Smooth muscle cell (in vitro differentiated cells): ENCODE results near the gene HDAC8. TPM values are rescaled to one million over a fixed set of nuclear protein-coding genes. Genes with fewer than 3 reads are reported as not detected.

ENCODE experiments used
- DNase-seq: peaks from one replicate; lab custom pipeline; 2025; ENCODE audit not compliant: unreplicated experiment; lab: John Stamatoyannopoulos, UW
- H2AFZ ChIP-seq: fragments of 200-600 bp; sonication (generic); 2 replicates; pipeline ENCODE4 v1.6.0; 2016; ENCODE audit warnings: antibody characterized with exemption, low read depth, mild to moderate bottlenecking
- H3F3A ChIP-seq: fragments of 200-600 bp; sonication (generic); 2 replicates; pipeline ENCODE4 v1.6.0; 2017; ENCODE audit warnings: antibody characterized with exemption, low read depth
- H3K27ac ChIP-seq: fragments of 200-600 bp; sonication (generic); 2 replicates; pipeline ENCODE4 v1.5.1; 2016; ENCODE audit warnings: low read depth, mild to moderate bottlenecking
- H3K27me3 ChIP-seq: fragments of 200-600 bp; sonication (generic); 2 replicates; pipeline ENCODE4 v1.6.1; 2016; ENCODE audit warnings: low read depth, mild to moderate bottlenecking
- H3K36me3 ChIP-seq: fragments of 200-600 bp; sonication (generic); 2 replicates; pipeline ENCODE4 v1.5.1; 2016; ENCODE audit warnings: low read depth
- H3K4me1 ChIP-seq: fragments of 200-600 bp; sonication (generic); 2 replicates; pipeline ENCODE4 v1.5.1; 2016; ENCODE audit warnings: low read depth
- H3K4me2 ChIP-seq: fragments of 200-600 bp; sonication (generic); 2 replicates; pipeline ENCODE4 v1.6.0; 2016; ENCODE audit warnings: mild to moderate bottlenecking
- H3K4me3 ChIP-seq: fragments of 200-600 bp; sonication (generic); 2 replicates; pipeline ENCODE4 v1.5.1; 2016; ENCODE audit warnings: mild to moderate bottlenecking
- H3K79me2 ChIP-seq: fragments of 200-600 bp; sonication (generic); 2 replicates; pipeline ENCODE4 v1.6.0; 2016; ENCODE audit warnings: low read depth, mild to moderate bottlenecking
- H3K9ac ChIP-seq: fragments of 200-600 bp; sonication (generic); 2 replicates; pipeline ENCODE4 v1.6.0; 2016; ENCODE audit warnings: low read depth
- H3K9me3 ChIP-seq: fragments of 200-600 bp; sonication (generic); replicated peaks from 2 replicates; pipeline ENCODE4 v1.5.1; 2016; ENCODE audit warnings: low read depth
- H4K20me1 ChIP-seq: fragments of 200-600 bp; sonication (generic); 2 replicates; pipeline ENCODE4 v1.6.0; 2016; ENCODE audit warnings: low read depth
- WGBS: methylation state at CpG from one replicate; pipeline ENCODE4 v1.1.7; 2016; ENCODE audit warnings: low lambda C conversion rate; 5-methylcytosine and 5-hydroxymethylcytosine counted together
- polyA plus RNA-seq: library from polyadenylated mRNA; unstranded; fragments of >200 nt; fragmentation: Nextera tagmentation; extraction: Ambion mirVana; gene quantifications from 2 replicates; pipeline ENCODE4 v1.2.1, GENCODE V29; 2016
- total RNA-seq: library from RNA; depleted of rRNA; stranded (reverse); fragments of >200 nt; gene quantifications from 2 replicates; pipeline ENCODE4 v1.2.3, GENCODE V29; 2014
- TF ChIP-seq, protein P1 (sequence below): fragments of 200-600 bp; sonication (generic); IDR thresholded peaks from 2 replicates; pipeline ENCODE4 v1.5.1; 2017; ENCODE audit warnings: borderline replicate concordance, mild to moderate bottlenecking, antibody characterized with exemption; ENCODE audit not compliant: insufficient read depth, poor library complexity, severe bottlenecking

The HDAC8 gene
- total and polyA plus RNA-seq, 2 experiments from 2014 or later = 23.1 to 40.7 TPM

GRCh38 chrX:72312311-72312940, 260.2 kb downstream of the HDAC8 start:
- Histone ChIP-seq H3K9ac (no peak overlapping the region), H3K4me3 (no peak overlapping the region), H3F3A (no peaks in the 10 kb centered on the region), H3K4me2 (no peak overlapping the region), H3K27ac (no peak overlapping the region), H3K4me1 (no peaks in the 10 kb centered on the region), H4K20me1 (no peaks in the 10 kb centered on the region), H3K79me2 (no peaks in the 10 kb centered on the region), H2AFZ (no peak overlapping the region), H3K9me3 (no peaks in the 10 kb centered on the region), H3K36me3 (no peaks in the 10 kb centered on the region), H3K27me3 (peaks cover 14% of the 10 kb centered on the region)
- TF ChIP-seq, protein P1, sequence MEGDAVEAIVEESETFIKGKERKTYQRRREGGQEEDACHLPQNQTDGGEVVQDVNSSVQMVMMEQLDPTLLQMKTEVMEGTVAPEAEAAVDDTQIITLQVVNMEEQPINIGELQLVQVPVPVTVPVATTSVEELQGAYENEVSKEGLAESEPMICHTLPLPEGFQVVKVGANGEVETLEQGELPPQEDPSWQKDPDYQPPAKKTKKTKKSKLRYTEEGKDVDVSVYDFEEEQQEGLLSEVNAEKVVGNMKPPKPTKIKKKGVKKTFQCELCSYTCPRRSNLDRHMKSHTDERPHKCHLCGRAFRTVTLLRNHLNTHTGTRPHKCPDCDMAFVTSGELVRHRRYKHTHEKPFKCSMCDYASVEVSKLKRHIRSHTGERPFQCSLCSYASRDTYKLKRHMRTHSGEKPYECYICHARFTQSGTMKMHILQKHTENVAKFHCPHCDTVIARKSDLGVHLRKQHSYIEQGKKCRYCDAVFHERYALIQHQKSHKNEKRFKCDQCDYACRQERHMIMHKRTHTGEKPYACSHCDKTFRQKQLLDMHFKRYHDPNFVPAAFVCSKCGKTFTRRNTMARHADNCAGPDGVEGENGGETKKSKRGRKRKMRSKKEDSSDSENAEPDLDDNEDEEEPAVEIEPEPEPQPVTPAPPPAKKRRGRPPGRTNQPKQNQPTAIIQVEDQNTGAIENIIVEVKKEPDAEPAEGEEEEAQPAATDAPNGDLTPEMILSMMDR = no peak
- WGBS = 77% methylated on average over 12 of the region's 14 CpGs
- DNase-seq = no peak

GRCh38 chrX:72309297-72310071, 263.2 kb downstream of the HDAC8 start:
- H3K4me2 ChIP-seq = peak overlapping the region; percentile 82
- no peaks in the 10 kb centered on the region for H3K79me2 ChIP-seq
- peak overlapping the region; percentile 37 for H3K4me3 ChIP-seq
- H3K4me1 ChIP-seq = no peaks in the 10 kb centered on the region
- TF ChIP-seq, protein P1 = no peak
- H3K27ac ChIP-seq = no peak overlapping the region
- no peak for DNase-seq
- no peaks in the 10 kb centered on the region for H3K36me3 ChIP-seq
- no peaks in the 10 kb centered on the region for H3F3A ChIP-seq
- H3K9me3 ChIP-seq = no peaks in the 10 kb centered on the region
- no peak overlapping the region for H2AFZ ChIP-seq
- peaks cover 30% of the 10 kb centered on the region for H3K27me3 ChIP-seq
- WGBS = 56% methylated on average over 15 of the region's 15 CpGs
- no peaks in the 10 kb centered on the region for H4K20me1 ChIP-seq
- H3K9ac ChIP-seq = no peak overlapping the region

GRCh38 chrX:72308566-72309296, 263.9 kb downstream of the HDAC8 start:
- Histone ChIP-seq H2AFZ (no peak overlapping the region), H3K4me3 (peak overlapping the region; percentile 37), H3K9ac (no peak overlapping the region), H3K36me3 (no peaks in the 10 kb centered on the region), H3K27ac (no peak overlapping the region), H3K9me3 (no peaks in the 10 kb centered on the region), H3K4me1 (no peaks in the 10 kb centered on the region), H3F3A (no peaks in the 10 kb centered on the region), H3K4me2 (peak overlapping the region; percentile 82), H3K27me3 (peaks cover 38% of the 10 kb centered on the region), H4K20me1 (no peaks in the 10 kb centered on the region), H3K79me2 (no peaks in the 10 kb centered on the region)
- DNase-seq = no peak
- TF ChIP-seq, protein P1 = no peak
- WGBS = 41% methylated on average over 24 of the region's 24 CpGs
